ENCODE data around the gene BTG1. TPM values are rescaled to one million over a fixed set of nuclear protein-coding genes. Genes with fewer than 3 reads are reported as not detected.

Gene BTG1
- total RNA-seq, 1 donor from 2014 or later: 74.6 TPM

GRCh38 chr12:92156139-92156538 lies 10.5 kb upstream of the BTG1 start:
- no peak for DNase-seq
- intact Hi-C loops (cut with micrococcal nuclease): no loop called here
- ATAC-seq: no peak

GRCh38 chr12:92155733-92156132 lies 10.1 kb upstream of the BTG1 start:
- no peak for ATAC-seq
- intact Hi-C loops (cut with micrococcal nuclease): no loop called here
- DNase-seq: no peak

- no peak for ATAC-seq
- no peak for DNase-seq
- intact Hi-C loops (cut with micrococcal nuclease): no loop called here
Measured at GRCh38 chr12:92151916-92152315, 6.3 kb upstream of the BTG1 start.

GRCh38 chr12:92149563-92149962 lies 3.9 kb upstream of the BTG1 start:
- ATAC-seq (no peak), DNase-seq (no peak)
- intact Hi-C loops (cut with micrococcal nuclease): loop anchor here (10.0 kb wide), 2 partner anchors 95 to 565 kb away; no protein-coding TSS in a partner anchor

DNA sequence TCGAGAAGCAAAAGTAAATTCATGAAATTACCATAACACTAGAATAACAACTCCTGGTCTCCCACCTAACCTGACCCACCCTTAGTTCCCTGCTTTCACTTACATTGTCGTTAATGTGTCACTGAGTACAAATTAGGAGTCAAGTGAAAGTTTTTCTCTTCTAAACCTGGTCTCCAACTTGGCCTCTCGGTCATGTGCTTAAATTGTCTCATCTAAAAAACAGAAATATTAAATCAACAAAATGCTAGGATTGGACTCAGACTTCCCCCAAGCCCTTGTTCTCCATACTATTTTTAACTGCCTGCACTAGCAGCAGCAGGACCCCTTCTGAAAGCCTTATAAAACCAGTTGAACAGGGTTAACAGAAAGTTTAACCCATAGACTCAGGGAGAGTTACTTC lies 1.8 kb upstream of the BTG1 start:
- DNase-seq (no peak), ATAC-seq (no peak)
- intact Hi-C loops (cut with micrococcal nuclease): loop anchor here (10.0 kb wide), 2 partner anchors 97 to 563 kb away; no protein-coding TSS in a partner anchor

DNA sequence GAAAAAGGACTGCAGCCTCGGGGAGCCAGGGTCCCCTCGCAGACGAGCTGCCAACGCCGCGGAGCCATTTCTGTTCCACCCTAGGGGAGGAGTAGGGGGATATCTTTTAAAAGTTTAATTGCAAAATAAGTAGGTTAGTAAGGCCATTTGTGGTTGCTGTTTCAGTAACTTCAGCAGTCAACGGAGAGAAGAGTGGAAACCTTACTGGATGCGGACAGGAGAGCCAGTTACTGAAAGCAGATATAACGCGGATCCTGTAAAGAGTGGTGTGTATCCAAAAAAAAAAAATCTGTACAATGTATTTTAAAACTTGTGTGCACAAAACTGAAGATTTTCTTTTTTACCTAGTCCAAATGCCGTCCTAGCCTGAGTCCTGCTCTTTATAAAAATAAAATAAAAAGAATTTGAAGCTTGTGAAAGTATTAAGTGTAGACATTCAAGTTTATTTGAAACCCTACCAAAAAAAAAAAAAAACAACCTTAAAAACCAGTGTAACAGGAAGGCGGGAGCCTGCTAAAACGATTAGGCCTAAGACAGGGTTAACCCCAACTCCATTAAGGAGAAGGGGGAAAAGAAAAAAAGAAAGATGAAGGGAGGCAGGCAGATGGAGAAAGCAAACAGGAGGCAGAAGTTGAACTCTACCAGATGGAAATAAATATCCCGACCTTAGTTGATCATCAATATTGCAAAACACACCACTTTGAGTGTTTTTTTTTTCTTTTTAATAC lies 1.0 kb upstream of the BTG1 start:
- ATAC-seq (no peak), DNase-seq (no peak)
- intact Hi-C loops (cut with micrococcal nuclease): loop anchor here (10.0 kb wide), 2 partner anchors 98 to 562 kb away; no protein-coding TSS in a partner anchor

- ATAC-seq (peak; percentile 1), DNase-seq (no peak)
- intact Hi-C loops (cut with micrococcal nuclease): loop anchor here (10.0 kb wide), 2 partner anchors 99 to 561 kb away; no protein-coding TSS in a partner anchor
Measured at GRCh38 chr12:92145481-92145730, 240 bp downstream of the BTG1 start.

GRCh38 chr12:92144631-92145480 lies 790 bp downstream of the BTG1 start:
- peak; percentile 14 for ATAC-seq
- intact Hi-C loops (cut with micrococcal nuclease): loop anchor here (5.0 to 10.0 kb wide), 4 partner anchors 100 to 560 kb away; no protein-coding TSS in a partner anchor

DNA sequence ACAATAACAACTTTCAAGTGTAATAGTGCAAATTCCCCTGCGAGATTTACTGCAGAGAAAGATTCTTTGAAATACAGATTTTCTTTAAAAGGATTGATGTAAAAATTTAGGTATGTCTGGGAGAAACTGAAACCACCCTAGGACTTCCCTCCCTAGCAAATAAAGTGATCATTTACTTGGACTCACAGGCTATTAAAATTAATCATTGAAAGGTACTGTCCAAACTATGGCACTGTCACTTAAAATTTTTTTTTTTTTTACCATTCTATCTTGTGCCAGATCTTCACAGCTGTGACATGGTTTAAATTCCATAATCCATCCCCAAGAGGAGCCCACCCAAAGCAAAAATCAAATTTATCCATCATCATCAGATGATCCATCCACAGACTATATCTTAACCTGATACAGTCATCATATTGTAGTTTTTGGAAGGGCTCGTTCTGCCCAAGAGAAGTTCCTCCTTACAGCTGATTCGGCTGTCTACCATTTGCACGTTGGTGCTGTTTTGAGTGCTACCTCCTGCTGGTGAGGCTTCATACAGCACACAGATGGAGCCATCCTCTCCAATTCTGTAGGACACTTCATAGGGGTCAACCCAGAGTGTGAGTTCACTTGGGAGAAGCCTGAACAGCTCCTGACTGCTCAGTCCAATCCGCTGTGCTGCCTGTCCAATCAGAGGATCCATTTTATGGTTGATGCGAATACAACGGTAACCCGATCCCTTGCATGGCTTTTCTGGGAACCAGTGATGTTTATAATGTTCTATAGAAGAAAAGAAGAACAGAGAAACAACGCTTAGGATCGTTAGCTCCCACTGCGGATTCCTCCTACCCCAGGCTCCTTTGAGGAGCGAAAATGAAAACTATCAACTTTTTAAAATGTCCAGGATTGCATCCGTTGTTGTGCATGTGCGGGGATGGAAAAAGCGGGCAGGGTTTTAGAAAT lies 1.7 kb downstream of the BTG1 start:
- DNase-seq (peak; percentile 55), ATAC-seq (peak; percentile 66)
- intact Hi-C loops (cut with micrococcal nuclease): loop anchor here (5.0 to 10.0 kb wide), 4 partner anchors 101 to 559 kb away; no protein-coding TSS in a partner anchor

More at GRCh38 chr12:92144631-92145480, 790 bp downstream of the BTG1 start:
- peak; percentile 61 for DNase-seq

GRCh38 chr12:92143258-92143657 lies 2.4 kb downstream of the BTG1 start:
- no peak for DNase-seq
- ATAC-seq: no peak
- intact Hi-C loops (cut with micrococcal nuclease): loop anchor here (5.0 to 10.0 kb wide), 4 partner anchors 102 to 558 kb away; no protein-coding TSS in a partner anchor

DNA sequence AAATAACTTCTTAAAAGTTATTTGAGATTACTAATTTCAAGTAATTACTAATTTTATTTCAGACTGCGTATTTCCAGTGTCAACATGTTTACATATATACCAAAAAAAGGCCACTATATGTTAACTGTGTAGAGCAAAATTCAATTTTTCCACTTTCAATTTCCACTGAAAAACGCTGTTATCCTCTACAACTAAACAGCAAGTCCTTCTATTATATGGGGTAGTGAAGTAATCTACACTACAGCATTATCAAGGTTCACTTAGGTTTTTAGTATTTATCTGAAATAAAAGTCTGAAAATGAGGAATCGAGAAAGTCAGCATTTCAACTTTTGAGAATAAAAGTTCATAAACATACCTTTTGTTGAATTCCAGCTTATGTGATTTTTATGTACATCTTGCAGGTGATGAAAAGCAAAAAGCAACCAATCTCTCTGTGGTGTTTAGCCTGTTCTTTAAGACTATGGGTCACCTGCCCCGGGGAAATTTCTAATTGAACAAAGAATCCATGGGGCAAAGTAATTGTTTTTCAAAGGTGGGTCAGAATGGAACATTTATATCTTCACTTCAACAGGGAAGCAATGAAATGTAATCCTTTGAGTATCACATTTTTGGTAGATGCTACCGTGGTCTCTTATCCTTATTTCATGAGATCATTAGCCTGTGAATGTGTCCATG lies 3.3 kb downstream of the BTG1 start:
- ATAC-seq (no peak), DNase-seq (no peak)
- intact Hi-C loops (cut with micrococcal nuclease): loop anchor here (5.0 to 10.0 kb wide), 4 partner anchors 102 to 558 kb away; no protein-coding TSS in a partner anchor

- no peak for ATAC-seq
- no peak for DNase-seq
- intact Hi-C loops (cut with micrococcal nuclease): loop anchor here (5.0 to 10.0 kb wide), 4 partner anchors 103 to 557 kb away; no protein-coding TSS in a partner anchor
Measured at GRCh38 chr12:92141591-92142121, 4.0 kb downstream of the BTG1 start.

DNA sequence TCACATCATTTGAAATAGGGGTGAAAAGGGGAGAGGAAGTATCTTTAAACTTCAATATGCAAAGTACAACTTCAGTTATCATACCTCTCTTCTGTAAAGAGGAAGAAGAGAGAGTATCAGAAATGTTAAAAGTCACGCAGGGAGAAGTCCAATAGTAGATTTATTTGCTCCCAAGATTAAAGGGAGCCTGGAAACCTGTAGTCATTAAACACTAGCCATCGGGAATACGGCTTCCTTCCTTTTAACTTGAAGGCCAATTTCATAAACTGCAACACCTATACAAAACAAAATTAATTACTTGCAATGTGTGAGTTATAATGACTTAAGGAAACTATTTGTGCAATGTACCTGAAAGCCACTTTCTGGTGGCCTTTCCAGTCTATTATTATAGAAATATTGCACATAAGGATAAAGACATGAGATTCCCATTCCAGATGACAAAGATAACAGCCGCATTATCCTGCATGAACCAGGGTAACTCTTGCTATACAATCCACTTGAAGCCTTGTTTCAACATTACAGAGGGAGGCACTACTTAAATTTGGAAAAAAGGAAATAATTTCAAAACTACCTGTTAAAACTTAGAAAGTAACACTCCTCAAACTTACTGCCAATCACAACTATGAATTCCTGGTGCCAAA lies 4.6 kb downstream of the BTG1 start:
- ATAC-seq (no peak), DNase-seq (no peak)
- intact Hi-C loops (cut with micrococcal nuclease): loop anchor here (5.0 to 10.0 kb wide), 4 partner anchors 104 to 556 kb away; no protein-coding TSS in a partner anchor

DNA sequence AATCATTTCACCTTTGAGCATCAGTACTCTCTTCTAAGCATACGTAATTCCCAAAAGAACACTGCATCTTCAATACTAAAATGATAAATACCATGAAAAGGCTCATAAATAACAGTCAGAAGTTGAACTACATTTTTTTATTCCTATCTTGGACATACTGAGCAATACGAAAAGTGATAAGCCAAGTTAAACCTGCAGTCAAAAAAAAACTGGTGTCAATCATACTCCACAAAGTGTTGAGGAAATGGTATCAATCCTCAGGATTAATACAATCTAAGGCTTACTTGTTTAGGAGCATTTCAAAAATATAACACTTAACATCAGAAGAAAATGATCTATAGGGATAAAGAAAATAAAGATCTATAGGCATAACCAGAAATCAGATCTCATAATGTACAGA lies 5.5 kb downstream of the BTG1 start:
- DNase-seq (no peak), ATAC-seq (no peak)
- intact Hi-C loops (cut with micrococcal nuclease): loop anchor here (5.0 to 10.0 kb wide), 4 partner anchors 105 to 555 kb away; no protein-coding TSS in a partner anchor

GRCh38 chr12:92139634-92140150 lies 6.0 kb downstream of the BTG1 start:
- ATAC-seq (no peak), DNase-seq (no peak)
- intact Hi-C loops (cut with micrococcal nuclease): loop anchor here (5.0 to 10.0 kb wide), 5 partner anchors 105 to 555 kb away; no protein-coding TSS in a partner anchor

GRCh38 chr12:92138626-92139025 lies 7.0 kb downstream of the BTG1 start:
- DNase-seq: no peak
- intact Hi-C loops (cut with micrococcal nuclease): loop anchor here (10.0 kb wide), 1 partner anchor 154 kb away; no protein-coding TSS in a partner anchor
- ATAC-seq: no peak

DNA sequence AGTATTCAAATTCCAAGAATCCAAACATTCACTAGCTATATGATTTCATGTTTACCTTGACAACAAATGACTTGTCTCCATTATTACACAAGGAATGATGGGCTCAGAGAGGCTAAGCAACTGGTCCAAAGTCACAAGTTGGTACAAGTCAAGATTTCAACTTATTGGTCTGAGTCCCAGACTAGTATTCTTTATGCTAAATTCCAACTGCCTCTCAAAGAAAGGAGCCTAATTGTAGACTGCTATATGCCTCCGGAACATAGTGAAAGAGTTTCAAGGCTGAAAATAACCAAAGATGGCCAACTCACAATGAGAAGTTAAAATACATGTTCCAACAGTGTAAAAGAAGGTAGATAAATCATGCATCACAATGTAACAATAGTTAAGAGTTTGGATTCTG lies 7.5 kb downstream of the BTG1 start:
- ATAC-seq: no peak
- intact Hi-C loops (cut with micrococcal nuclease): loop anchor here (10.0 kb wide), 1 partner anchor 153 kb away; no protein-coding TSS in a partner anchor
- no peak for DNase-seq

All from left ventricle myocardium superior (tissue), 1 donor.